Vagina (tissue), 2 donors: ENCODE results near the gene NUDCD3.

ENCODE experiments used
- CTCF ChIP-seq, 3 experiments: fragments of 450-650 bp in 2 of 3; fragments of 200-600 bp in 1 of 3; sonication (generic) in 1 of 3; IDR thresholded peaks; one replicate each; pipeline ENCODE4 v1.5.1; 2017 to 2019; ENCODE audit warnings: antibody characterized with exemption in 3 of 3, mild to moderate bottlenecking in 2 of 3, moderate library complexity in 2 of 3
- POLR2A ChIP-seq, 2 donors: fragments of 450-650 bp; IDR thresholded peaks; one replicate each; pipeline ENCODE4 v1.6.1; 2017; ENCODE audit warnings: antibody characterized with exemption in 2 of 2, mild to moderate bottlenecking in 2 of 2, moderate library complexity in 2 of 2

DNA sequence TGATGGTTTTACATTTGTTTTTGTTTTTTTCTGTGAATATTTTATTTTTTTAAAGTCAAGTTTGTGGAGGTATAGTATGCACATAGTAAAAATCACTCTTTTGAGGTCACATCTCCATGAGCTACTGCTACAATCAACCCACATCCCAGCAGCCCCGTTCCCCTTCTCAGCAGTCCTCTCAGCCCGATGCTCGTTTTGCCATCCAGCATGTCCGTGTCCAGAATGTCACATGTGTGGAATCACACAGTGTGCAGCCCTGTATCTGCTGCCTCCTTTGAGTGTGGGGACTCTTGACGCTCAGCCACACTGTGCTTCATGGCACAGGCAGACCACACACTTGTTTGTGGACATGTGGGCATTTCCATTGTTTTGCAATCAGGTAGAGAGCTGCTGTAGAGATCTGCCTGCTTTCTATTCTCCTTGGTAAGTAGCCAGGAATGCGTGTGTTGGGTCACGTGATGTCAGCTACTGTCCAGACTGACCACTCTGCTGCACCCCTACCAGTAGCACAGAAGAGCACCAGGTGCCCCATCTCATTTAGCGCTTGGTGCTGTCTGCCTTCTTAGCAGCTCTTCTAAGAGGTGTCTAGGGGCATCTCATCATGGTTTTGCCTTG, 93.4 kb downstream of the NUDCD3 start:
- TF ChIP-seq POLR2A (IDR thresholded peaks at IDR 0.05) (no peak), CTCF (IDR thresholded peaks at IDR 0.05) (no peak)
